Activated gamma-delta T cell (primary cell): ENCODE data around the gene N4BP2.

ENCODE experiments used
- DNase-seq: peaks from one replicate; lab custom pipeline; 2025; lab: John Stamatoyannopoulos, UW

The N4BP2 gene

GRCh38 chr4:40192114-40193015 is 135.7 kb downstream of the N4BP2 start:
- DNase-seq = no peak

- DNase-seq = no peak
Observed at GRCh38 chr4:40193016-40193571, 136.4 kb downstream of the N4BP2 start.

GRCh38 chr4:40193578-40193977 is 136.9 kb downstream of the N4BP2 start:
- DNase-seq = no peak

DNA sequence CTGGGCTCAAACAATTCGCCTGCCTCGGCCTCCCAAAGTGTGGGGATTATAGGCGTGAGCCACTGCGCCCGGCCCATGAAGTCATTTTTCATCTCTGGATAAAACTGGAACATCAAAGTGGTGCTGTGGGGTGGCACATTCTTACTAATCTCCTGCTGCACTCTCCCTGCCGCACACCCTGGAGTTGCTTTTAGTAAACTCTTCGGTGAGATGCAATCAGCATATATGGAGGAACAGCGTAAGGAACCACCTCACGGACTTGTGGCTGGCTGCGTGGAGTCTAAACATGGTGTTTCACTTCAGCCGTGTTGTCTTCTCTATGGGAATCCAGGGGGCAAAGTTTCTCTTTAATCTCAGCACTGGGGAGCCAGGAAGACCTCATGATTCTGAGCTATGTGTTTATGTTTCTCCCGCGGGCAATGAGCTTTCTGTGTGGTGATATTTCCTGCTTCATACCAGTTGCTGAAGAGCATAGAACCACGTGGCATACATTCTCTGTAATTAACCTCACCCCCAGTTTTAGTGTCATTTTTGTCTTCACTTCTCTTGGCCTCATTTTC is 138.0 kb downstream of the N4BP2 start:
- no peak for DNase-seq

GRCh38 chr4:40195182-40196177 is 138.8 kb downstream of the N4BP2 start:
- no peak for DNase-seq

GRCh38 chr4:40196272-40196671 is 139.6 kb downstream of the N4BP2 start:
- no peak for DNase-seq

GRCh38 chr4:40196724-40197281 is 140.2 kb downstream of the N4BP2 start, which contains the start of gene RHOH:
Gene RHOH (plus strand): TSS chr4:40197031. CDS start chr4:40243387, 46,356 bp downstream.
- no peak for DNase-seq

GRCh38 chr4:40197879-40198689 is 141.4 kb downstream of the N4BP2 start:
- DNase-seq = no peak

DNA sequence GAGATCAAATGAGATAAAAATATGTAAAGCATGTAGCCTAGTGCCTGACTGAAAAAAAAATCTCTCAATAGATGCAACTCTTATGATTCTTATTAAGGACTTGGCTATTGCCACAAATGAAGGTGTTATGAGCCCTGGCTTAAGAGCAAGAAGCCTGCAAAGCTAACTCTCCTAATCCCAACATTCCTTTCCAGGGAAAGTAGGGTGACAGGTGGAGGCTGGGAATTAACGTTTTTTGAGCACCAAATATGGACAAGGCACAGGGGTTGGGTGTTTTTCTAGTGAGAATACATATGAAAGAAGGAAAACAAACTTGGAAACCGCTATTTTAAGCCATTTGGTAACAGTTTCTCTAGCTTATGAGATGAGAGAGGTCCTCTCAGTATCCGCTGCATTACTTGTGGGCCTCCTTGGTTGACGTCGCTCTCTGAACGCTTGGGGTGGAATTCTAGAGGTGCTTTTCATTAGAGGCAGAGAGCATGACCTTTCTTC is 142.6 kb downstream of the N4BP2 start:
- DNase-seq = no peak

GRCh38 chr4:40199999-40200874 is 143.6 kb downstream of the N4BP2 start:
- DNase-seq = no peak

- no peak for DNase-seq
Observed at GRCh38 chr4:40200875-40201801, 144.5 kb downstream of the N4BP2 start.

GRCh38 chr4:40201898-40202297 is 145.2 kb downstream of the N4BP2 start:
- no peak for DNase-seq

- DNase-seq = no peak
Observed at GRCh38 chr4:40202474-40202873, 145.8 kb downstream of the N4BP2 start.

- DNase-seq = no peak
Observed at GRCh38 chr4:40204507-40205258, 148.0 kb downstream of the N4BP2 start.

GRCh38 chr4:40205259-40206198 is 148.9 kb downstream of the N4BP2 start:
- DNase-seq = no peak

- DNase-seq = no peak
Observed at GRCh38 chr4:40206426-40206825, 149.8 kb downstream of the N4BP2 start.
